ENCODE results near the gene YLPM1. TPM values are rescaled to one million over a fixed set of nuclear protein-coding genes. Genes with fewer than 3 reads are reported as not detected.

YLPM1 gene
- total and polyA plus RNA-seq, 4 donors: 13.3 to 124 (median 28.6) TPM

DNA sequence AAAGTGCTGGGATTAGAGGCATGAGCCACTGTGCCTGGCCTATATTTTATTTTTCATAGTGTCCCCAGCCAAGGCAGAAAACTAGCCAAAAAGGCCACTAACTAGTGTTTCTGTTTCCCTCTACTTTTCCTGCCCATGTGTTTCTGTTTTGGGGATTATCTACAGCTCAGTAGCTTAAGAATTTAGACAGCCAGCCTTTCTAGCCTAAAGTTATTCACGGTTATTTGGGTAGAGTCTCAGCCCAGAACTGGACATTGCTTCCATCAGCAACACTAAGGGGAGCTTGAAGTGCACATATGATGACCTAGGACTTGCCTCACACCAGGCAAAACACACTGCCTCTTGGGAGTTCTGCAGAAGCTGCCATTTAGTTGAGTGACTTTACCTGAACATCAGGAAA, 94.9 kb downstream of the YLPM1 start:
- DNase-seq (no peak), ATAC-seq (ENCODE audit: insufficient read depth, low FRiP score) (no peak)
- no peak overlapping the region for H3K4me3 ChIP-seq
- no peak overlapping the region for H3K27ac ChIP-seq (ENCODE audit: low read depth in 1 of 2, low read length in 1 of 2)
- H3K27me3 ChIP-seq (ENCODE audit: control insufficient read depth in 3 of 3, insufficient read depth in 3 of 3, low read length in 2 of 3): no peaks in the 10 kb centered on the region
- H3K9ac ChIP-seq (ENCODE audit: insufficient read depth in 1 of 2, low read length in 2 of 2): no peak overlapping the region
- H3K36me3 ChIP-seq (ENCODE audit: control insufficient read depth in 4 of 4, insufficient read depth in 4 of 4, low read length in 4 of 4): no peaks in the 10 kb centered on the region
- TF ChIP-seq, protein P1, sequence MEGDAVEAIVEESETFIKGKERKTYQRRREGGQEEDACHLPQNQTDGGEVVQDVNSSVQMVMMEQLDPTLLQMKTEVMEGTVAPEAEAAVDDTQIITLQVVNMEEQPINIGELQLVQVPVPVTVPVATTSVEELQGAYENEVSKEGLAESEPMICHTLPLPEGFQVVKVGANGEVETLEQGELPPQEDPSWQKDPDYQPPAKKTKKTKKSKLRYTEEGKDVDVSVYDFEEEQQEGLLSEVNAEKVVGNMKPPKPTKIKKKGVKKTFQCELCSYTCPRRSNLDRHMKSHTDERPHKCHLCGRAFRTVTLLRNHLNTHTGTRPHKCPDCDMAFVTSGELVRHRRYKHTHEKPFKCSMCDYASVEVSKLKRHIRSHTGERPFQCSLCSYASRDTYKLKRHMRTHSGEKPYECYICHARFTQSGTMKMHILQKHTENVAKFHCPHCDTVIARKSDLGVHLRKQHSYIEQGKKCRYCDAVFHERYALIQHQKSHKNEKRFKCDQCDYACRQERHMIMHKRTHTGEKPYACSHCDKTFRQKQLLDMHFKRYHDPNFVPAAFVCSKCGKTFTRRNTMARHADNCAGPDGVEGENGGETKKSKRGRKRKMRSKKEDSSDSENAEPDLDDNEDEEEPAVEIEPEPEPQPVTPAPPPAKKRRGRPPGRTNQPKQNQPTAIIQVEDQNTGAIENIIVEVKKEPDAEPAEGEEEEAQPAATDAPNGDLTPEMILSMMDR (IDR thresholded peaks at IDR 0.05; ENCODE audit: control extremely low read depth, extremely low read depth): no peak
- H3K9me3 ChIP-seq (ENCODE audit: control insufficient read depth in 4 of 4, insufficient read depth in 3 of 4, low read length in 3 of 4): no peaks in the 10 kb centered on the region
- 79 to 97% methylated on average over 1 of the region's 1 CpG for WGBS, 2 donors
- H3K4me1 ChIP-seq (ENCODE audit: control insufficient read depth in 5 of 5, insufficient read depth in 5 of 5, low read length in 5 of 5): peaks cover 0 to 10% (median 4%) of the 10 kb centered on the region in 5 donors

DNA sequence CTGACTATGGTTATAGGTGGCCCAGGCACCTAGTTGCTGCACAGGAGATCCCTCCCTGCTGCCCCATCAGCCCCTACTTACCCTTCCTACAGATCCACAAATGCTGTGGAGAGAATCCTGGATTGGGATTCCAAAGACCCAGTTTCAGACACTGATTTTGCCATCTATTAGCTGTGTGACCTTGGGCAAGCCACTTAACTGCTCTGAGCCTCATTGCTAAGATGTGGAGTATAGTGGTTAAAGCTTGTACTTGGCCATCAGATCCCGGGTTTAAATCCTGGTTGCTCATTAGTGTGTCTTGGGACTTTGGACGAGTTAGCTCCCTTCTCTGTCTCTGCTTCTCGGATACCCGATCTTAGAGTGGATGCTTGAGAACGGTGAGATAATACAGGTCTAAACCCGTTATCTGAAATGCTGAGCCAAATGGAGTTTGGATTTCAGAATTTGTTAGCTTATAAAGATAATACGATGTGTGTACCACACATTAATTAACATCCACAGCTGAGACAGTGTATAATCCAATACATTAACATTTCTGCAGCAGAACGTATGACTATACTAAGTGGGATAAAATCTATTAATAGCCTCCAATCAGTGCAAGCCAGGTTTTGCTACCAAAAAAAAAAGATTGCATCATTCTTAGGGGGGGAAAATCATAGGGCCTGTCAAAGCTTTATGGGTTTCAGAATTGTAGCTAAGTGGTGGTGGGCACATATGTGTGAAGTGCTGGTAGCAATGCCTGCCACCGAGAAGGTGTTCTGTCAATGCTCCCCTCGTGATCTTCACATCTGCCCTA, 96.8 kb downstream of the YLPM1 start:
- Histone ChIP-seq H3K36me3 (ENCODE audit: control insufficient read depth in 4 of 4, insufficient read depth in 4 of 4, low read length in 4 of 4) (no peaks in the 10 kb centered on the region), H3K27me3 (ENCODE audit: control insufficient read depth in 3 of 3, insufficient read depth in 3 of 3, low read length in 2 of 3) (no peaks in the 10 kb centered on the region), H3K9me3 (ENCODE audit: control insufficient read depth in 4 of 4, insufficient read depth in 3 of 4, low read length in 3 of 4) (no peaks in the 10 kb centered on the region), H3K27ac (ENCODE audit: low read depth in 1 of 2, low read length in 1 of 2) (no peak overlapping the region), H3K4me3 (no peak overlapping the region), H3K9ac (ENCODE audit: insufficient read depth in 1 of 2, low read length in 2 of 2) (no peak overlapping the region), H3K4me1 (ENCODE audit: control insufficient read depth in 5 of 5, insufficient read depth in 5 of 5, low read length in 5 of 5) (peaks cover 0 to 2% (median 0%) of the 10 kb centered on the region in 5 donors)
- DNase-seq: no peak
- 69 to 75% methylated on average over 10 of the region's 10 CpGs for WGBS, 2 donors
- no peak for ATAC-seq (ENCODE audit: insufficient read depth, low FRiP score)
- TF ChIP-seq, protein P1 (IDR thresholded peaks at IDR 0.05; ENCODE audit: control extremely low read depth, extremely low read depth): no peak

DNA sequence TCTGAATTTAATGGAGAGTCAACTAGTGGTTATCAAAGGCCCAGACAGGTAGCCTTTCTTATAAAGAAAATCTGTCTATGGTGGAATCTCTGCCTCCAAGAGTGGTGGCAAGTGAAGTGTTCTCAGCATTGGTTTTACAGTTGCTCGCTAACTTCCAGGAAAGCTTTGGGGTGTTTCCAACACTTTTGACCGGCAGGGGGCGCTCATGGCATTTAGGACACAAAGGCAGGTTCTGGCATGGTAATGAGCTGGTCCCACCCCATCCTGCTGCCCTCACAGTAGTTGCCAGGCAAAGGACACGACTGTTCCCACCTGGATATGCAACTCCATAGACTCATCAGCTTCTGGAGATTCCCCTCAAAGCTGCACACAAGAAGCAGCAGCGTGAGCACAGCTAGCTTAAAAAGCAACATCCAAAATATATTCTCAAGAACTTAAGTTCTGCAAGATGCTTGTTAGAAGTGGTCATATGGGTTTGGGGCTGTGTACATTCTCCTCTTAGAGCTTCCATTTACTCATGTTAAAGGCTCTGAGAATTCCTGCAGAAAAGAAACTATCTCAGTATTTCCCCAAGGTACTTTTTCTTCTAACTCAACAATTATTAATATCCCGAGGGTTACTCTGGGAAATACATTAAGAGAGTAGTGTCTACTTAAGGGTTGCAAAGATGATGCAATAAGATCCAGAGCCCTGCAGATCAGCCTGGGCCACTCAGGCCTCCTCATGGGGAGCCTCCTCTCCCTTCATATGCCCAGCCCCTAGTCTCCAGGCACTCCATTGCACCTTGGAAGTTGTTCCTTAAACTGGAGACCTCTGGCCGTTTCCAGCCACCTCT, 98.0 kb downstream of the YLPM1 start:
- TF ChIP-seq, protein P1 (IDR thresholded peaks at IDR 0.05; ENCODE audit: control extremely low read depth, extremely low read depth): peak; percentile 93
- DNase-seq (peak; percentile 84 to 89 (median 88)), ATAC-seq (ENCODE audit: insufficient read depth, low FRiP score) (peak; percentile 77)
- 30 to 36% methylated on average over 7 of the region's 7 CpGs for WGBS, 2 donors
- H3K9me3 ChIP-seq (ENCODE audit: control insufficient read depth in 4 of 4, insufficient read depth in 3 of 4, low read length in 3 of 4): no peaks in the 10 kb centered on the region
- no peak overlapping the region for H3K27ac ChIP-seq (ENCODE audit: low read depth in 1 of 2, low read length in 1 of 2)
- no peaks in the 10 kb centered on the region for H3K36me3 ChIP-seq (ENCODE audit: control insufficient read depth in 4 of 4, insufficient read depth in 4 of 4, low read length in 4 of 4)
- no peaks in the 10 kb centered on the region for H3K4me1 ChIP-seq (ENCODE audit: control insufficient read depth in 5 of 5, insufficient read depth in 5 of 5, low read length in 5 of 5)
- no peak overlapping the region for H3K4me3 ChIP-seq
- H3K27me3 ChIP-seq (ENCODE audit: control insufficient read depth in 3 of 3, insufficient read depth in 3 of 3, low read length in 2 of 3): no peaks in the 10 kb centered on the region
- no peak overlapping the region for H3K9ac ChIP-seq (ENCODE audit: insufficient read depth in 1 of 2, low read length in 2 of 2)
